IPS-11a (cell line): ENCODE results near the gene ABHD17C.

ENCODE experiments used
- H3K4me3 ChIP-seq: one replicate; pipeline ENCODE4 v1.5.1; 2013; ENCODE audit warnings: low read depth, low read length, control low read depth

The ABHD17C gene

DNA sequence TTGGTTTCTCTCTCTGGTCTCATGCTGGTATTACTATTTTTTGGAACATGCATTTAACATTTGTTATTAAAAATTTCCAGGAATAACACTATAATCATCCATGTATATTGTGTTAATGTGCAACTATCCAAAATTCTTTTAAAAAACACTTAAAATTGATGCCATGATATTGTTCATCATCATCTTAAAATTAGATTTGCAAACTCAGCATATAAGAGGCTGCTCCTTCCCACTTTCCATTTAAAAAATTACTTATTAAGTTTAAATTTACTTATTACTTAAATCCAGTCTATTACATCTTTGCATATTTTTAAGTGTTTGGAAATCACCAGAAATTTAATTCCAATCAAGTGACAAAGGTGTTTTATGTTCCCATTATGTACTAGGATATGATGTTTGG, 5.8 kb upstream of the ABHD17C start:
- H3K4me3 ChIP-seq: no peak overlapping the region

- no peak overlapping the region for H3K4me3 ChIP-seq
Measured at GRCh38 chr15:80689716-80690115, 5.4 kb upstream of the ABHD17C start.

DNA sequence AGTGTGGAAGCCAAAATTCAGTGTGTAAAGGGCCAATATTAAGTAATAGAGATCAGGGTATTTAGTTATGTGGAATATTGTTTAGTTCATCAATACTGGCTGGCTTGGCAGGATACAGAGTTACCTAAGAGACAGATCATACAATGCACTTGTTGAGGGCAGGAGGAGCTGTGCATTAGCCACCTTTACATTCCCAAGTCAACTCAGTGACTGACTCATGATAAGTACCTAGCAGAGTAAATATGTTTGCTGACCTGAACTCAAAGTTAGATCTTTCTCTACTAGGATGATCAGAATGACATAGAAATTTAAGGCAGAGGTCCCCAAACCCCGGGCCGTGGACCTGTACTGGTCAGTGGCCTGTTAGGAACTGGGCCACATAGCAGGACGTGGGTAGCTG, 3.5 kb upstream of the ABHD17C start:
- H3K4me3 ChIP-seq: no peak overlapping the region

DNA sequence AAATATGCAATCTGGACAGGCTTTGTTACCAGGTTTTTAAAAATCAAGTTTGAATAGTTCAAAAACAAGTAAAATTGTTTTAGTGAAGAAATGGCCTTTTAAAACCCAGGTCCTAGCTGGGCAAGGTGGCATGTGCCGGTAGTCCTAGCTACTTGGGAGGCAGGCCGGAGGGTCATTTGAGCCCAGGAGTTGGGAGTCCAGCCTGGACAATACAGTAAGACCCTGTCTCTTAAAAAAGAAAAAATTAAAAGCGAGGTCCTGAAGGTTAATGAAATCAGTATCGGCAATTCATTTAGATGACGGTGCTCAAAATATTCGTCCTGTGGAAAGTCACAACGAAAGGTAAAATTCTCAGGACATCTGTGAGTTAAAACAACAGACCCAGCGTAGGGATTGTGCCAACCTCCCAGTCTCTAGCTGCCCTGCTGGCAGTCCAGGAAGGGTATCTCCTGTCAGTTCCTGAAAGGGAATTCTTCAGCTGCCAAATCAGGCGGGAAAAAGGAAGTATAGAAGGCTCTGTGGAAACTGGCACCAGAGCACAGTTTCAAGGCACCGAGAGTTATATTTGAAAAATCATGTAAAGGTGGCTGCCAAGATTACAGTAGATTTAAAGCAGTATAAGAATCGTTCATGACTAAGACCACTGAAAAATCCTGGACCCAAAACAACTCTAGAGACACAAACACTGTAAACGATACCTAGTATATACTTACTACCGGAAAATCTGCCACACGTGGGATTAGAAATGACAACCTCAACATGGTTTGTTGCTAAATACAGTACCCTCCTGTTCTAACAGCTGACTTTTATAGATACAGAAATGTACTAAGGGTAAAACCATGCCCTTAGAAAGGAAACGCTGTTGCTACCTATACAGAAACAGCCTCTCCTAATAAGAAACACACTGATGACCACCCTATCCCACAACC, 1.2 kb upstream of the ABHD17C start:
- peak overlapping the region; percentile 37 for H3K4me3 ChIP-seq

DNA sequence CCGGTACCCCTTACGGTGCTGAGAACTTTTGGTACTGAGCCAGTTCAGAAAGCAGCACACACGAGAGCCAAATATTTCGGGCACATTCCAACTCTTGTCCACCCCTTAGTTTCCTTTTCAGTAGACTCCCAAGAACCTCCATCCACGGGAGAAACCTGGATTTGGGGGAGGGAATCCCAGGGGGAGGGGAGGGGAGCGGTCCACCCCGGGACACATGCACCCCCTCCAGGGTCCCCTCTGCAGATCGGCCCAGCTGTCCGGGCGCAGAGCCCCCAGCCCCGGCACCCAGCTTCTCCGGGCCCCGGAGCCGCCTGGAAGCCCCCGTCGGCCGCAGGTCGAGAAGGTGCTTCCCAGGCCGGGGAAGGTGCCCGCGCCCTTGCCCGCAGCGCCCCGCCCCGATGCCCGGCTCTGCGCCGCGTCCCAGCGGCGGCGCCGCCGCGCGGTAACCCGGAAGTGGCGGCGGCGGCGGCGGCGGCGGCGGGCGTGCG, 455 bp upstream of the ABHD17C start:
- peak overlapping the region; percentile 37 for H3K4me3 ChIP-seq

DNA sequence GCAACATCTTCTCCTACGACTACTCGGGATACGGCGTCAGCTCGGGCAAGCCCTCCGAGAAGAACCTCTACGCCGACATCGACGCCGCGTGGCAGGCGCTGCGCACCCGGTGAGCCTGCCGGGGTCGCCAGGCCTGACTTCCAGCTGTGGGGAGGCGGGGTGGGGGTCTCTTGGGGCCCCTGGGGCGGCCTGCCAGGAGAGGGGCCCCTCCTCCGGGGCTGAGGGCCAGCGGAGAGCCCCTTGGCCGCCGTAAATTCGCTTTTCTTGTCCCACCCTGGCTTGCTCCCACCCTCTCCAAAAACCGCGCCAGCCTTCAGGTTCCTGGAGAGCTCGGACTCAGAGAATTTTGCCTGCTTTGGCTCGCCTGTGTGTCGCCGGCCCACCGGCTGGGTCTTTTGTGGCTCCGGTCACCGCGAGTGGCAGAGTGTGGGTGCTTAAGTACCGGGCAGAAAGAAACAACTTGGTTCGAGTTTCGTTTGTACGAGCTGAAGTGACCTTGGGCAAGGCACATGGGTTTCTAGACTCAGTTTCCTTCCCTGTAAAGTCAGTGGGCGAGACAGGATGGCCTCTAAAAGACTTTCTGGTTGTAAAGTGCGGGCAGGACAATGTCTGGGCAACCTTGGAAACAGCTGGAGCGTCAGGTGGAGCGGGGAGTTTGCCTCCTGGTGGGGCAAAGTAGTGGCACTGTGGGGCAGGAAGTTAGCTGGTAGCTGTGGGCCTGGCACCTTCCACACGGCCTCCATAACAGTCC, 976 bp downstream of the ABHD17C start:
- peak overlapping the region; percentile 66 for H3K4me3 ChIP-seq

DNA sequence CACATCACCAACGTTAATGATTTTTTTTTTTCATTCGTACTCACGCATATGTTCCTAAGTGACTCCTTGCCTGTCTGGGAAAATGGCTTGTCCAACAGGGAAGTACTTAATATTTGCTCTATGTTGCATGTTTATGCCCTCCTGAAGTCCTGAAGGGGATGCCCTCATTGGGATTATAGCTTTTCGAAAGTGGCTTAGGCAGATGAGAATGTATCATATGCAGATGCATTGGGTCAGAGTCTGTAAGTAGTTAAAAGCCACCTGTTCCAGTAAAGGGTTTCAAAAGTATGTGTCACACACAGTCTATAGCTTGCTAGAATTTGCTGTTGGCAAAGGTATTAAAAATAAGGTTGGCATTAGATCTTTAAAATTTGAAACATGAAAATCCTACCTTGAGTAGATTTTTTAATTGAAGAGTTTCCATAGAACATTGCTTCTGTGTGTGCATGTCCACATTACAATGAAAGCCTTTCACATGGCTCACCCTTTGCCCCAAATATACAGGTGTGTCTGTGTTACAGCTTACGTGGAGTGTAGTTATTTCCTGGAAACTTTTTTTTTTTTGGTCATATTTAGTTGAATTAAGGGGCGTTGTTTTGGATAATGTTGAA, 2.1 kb downstream of the ABHD17C start:
- no peak overlapping the region for H3K4me3 ChIP-seq

GRCh38 chr15:80698676-80699075, 3.6 kb downstream of the ABHD17C start:
- no peak overlapping the region for H3K4me3 ChIP-seq

- H3K4me3 ChIP-seq: no peak overlapping the region
Measured at GRCh38 chr15:80699981-80700380, 4.9 kb downstream of the ABHD17C start.

DNA sequence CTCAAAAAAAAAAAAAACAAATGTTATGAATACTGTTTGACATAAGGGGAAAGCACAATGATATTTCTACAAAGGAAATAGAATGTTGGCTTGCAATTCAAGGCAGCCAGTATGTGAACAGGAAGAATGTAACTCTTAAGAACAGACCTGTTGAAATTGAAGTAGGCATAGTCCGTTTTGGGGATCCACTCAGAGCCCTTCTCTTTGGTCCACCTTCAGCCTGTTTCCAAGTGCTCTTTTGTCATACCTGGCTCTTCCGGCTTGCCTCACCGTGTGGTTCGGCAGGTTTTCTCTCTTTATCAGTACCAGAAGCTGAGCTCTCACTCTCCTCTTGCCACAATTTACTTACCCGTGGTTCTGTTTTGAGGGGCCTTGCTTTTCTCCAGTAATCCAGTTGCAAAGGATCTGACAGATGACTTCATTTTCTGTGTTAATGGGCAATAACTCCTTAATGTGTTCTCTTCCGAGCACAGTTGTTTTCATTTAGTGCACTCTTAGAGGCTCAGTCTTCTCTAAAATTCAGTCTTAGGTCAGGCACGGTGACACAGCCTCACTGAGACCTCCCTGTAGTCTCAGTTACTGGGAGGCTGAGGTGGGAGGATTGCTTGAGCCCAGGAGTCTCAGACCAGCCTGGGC, 6.7 kb downstream of the ABHD17C start:
- no peak overlapping the region for H3K4me3 ChIP-seq

DNA sequence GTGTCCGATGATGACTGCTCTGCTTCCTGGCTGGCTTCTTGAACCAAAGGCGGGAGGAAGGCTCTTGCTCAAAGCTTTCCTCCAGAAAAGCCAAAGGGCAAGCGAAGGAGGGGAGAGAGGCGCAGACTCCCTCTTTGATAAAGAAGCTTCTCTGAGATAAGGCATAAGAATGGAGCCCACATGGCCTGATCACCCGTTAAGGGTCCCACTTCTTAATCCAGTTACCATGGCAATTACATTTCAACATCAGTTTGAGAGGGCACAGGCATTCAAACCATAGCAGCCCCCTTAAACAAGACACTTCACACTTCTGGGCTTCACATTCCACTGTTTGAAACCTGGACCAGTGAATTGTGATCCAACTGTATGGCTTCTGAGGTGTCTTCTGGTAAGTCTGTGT, 8.0 kb downstream of the ABHD17C start:
- H3K4me3 ChIP-seq: no peak overlapping the region

- no peak overlapping the region for H3K4me3 ChIP-seq
Measured at GRCh38 chr15:80703965-80704364, 8.9 kb downstream of the ABHD17C start.

DNA sequence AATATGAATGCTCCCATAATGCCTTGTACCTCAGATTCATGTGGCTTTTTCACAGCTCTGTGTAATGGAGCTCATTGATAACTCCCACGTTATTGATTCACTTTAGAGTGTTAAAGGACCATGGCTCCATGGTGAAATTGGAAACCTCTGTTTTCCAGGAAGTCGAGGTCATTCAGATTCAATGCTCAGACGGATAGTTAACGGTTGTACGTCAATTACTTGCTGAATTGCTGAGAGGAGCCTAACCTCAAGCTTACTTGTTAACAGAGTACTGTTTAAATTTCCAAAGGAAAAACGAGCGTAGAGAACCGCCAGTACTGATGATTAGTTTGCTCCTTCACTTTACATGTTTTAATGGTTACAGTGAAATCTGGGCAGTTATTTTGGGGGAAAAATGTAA, 11.1 kb downstream of the ABHD17C start:
- H3K4me3 ChIP-seq: no peak overlapping the region

DNA sequence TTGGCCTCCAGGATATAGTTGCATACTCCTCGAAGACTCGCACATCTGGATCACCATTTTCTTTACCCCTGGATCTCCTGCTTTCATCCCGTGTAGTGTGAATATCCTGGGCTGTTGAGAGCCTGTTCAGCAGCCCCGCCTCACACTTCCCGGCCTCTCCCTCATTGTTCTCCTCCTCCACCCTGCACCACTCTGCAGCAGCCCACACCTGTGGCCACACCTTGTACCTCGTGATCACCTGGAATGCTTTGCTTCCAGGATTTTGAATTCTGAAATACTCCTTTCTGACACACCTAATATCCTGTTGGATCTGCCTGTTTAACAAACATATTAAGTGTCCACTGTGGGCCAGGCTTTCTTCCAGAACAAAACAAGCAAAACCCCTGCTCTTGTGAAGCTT, 14.4 kb downstream of the ABHD17C start:
- H3K4me3 ChIP-seq: no peak overlapping the region

GRCh38 chr15:80710635-80711554, 15.8 kb downstream of the ABHD17C start:
- H3K4me3 ChIP-seq: no peak overlapping the region

DNA sequence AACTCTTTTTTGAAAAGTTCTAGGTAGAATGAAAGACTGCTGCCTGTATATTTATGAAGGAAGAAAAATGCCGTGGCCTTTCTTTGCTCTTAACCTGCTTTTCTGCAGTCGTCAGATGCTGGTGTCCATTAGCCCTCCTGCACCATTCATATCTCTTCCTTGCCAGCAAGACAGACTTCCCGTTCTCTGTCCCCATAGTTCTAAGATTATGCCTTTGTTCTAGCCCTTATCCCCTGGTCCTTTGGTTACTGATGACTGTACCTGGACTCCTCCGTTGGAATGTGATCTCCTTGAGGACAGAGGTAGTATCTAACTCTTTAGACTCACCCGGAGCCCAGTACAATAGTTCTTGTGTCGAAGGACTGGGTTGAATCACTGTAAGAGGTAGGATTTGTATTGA, 16.8 kb downstream of the ABHD17C start:
- no peak overlapping the region for H3K4me3 ChIP-seq

DNA sequence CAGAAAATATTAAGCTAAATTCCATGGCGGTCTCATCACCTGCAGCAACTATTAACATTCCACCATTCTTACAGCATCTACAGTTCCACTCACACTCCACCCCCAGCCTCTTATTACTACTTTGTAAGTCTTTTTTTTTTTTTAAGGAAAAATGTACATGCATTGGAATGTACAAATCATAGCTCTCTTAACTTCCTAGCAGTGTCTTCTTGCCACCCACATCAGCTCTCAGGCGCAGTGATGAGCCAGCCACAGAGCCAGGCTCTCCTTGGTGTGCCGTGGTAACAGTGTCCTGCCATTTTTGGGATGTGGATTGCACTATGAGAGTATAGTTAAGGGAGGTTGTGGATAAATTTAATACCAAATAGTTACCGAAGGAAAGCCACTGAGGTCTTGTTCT, 17.8 kb downstream of the ABHD17C start:
- H3K4me3 ChIP-seq: no peak overlapping the region

GRCh38 chr15:80721476-80721875, 26.4 kb downstream of the ABHD17C start:
- no peak overlapping the region for H3K4me3 ChIP-seq

DNA sequence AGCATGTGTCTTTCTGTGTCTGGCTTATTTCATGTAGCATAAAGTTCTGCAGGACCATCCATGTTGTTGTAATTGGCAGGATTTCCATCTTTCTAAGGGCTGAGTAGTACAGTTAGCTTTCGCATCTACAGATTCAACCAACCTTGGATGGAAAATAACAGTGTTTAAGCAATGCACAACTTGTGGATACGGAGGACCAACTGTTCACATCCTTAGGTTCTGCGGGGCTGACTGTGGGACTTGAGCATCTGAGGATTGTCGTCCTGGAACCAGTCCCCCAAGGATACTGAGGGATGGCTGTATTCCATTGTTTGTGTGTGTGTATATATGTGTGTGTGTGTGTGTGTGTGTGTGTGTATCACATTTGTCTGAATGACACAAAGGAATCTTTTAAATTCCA, 27.7 kb downstream of the ABHD17C start:
- H3K4me3 ChIP-seq: no peak overlapping the region

DNA sequence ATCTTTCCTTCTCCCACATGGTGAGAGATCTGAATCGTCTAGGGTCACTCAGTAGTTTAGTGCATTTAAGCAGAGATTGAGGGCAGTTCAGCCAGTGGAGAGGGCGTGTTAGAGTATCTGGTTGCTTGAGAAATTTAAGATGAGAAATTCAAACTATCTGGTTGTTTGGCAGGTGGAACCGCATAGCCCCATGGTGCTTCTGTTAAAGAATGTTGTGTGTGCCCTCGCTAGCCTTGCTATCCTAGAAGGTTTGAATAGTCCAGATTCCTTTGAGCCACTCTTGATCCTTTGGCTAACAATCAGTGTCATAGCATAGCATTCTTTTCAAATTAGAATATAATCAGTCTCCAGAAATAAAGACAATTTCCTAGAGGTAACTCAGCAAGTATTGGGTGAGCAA, 32.1 kb downstream of the ABHD17C start:
- no peak overlapping the region for H3K4me3 ChIP-seq
